ENCODE measurements around the gene TMEM80. TPM values are rescaled to one million over a fixed set of nuclear protein-coding genes. Genes with fewer than 3 reads are reported as not detected.

The TMEM80 gene
- total and polyA plus RNA-seq, 4 donors: 5.1 to 12.4 (median 8.2) TPM

- Histone ChIP-seq H3K36me3 (ENCODE audit: control insufficient read depth in 4 of 4, insufficient read depth in 3 of 4, low read depth in 1 of 4, low read length in 3 of 4) (peaks cover 0 to 2% (median 0%) of the 10 kb centered on the region in 4 donors), H3K9ac (ENCODE audit: low read depth in 1 of 2, low read length in 2 of 2) (no peak overlapping the region), H3K27me3 (ENCODE audit: control insufficient read depth in 4 of 4, insufficient read depth in 4 of 4, low read length in 3 of 4) (no peaks in the 10 kb centered on the region), H3K27ac (ENCODE audit: low read depth in 1 of 2, low read length in 2 of 2) (peak overlapping the region; percentile 17 to 96), H3K4me1 (ENCODE audit: control insufficient read depth in 4 of 4, insufficient read depth in 4 of 4, low read length in 3 of 4) (peaks cover 24 to 74% (median 55%) of the 10 kb centered on the region in 4 donors), H3K9me3 (ENCODE audit: control insufficient read depth in 4 of 4, low read length in 3 of 4) (no peaks in the 10 kb centered on the region), H3K4me3 (ENCODE audit: low read depth in 1 of 3, low read length in 3 of 3) (no peak overlapping the region)
- WGBS: 67% methylated on average over 7 of the region's 7 CpGs
- TF ChIP-seq CTCF (IDR thresholded peaks at IDR 0.05; ENCODE audit: low read depth, low read length, missing input control) (no peak), GABPA (IDR thresholded peaks at IDR 0.05 in 1 of 2, conservative IDR thresholded peaks at IDR 0.05 in 1 of 2) (no peak), REST (IDR thresholded peaks at IDR 0.05) (no peak), ATF3 (IDR thresholded peaks at IDR 0.05) (no peak), RXRA (IDR thresholded peaks at IDR 0.05) (no peak), NR2F2 (IDR thresholded peaks at IDR 0.05) (no peak), JUND (IDR thresholded peaks at IDR 0.05) (no peak), RAD21 (IDR thresholded peaks at IDR 0.05) (no peak), FOXA2 (IDR thresholded peaks at IDR 0.05) (no peak), EGR1 (IDR thresholded peaks at IDR 0.05; ENCODE audit: low read depth in 2 of 2) (no peak), HNF4A (conservative IDR thresholded peaks at IDR 0.05) (no peak), SP1 (IDR thresholded peaks at IDR 0.05) (no peak), MAX (IDR thresholded peaks at IDR 0.05) (no peak), YY1 (IDR thresholded peaks at IDR 0.05) (no peak), TAF1 (conservative IDR thresholded peaks at IDR 0.05) (no peak), FOXA1 (IDR thresholded peaks at IDR 0.05) (no peak), ZBTB33 (IDR thresholded peaks at IDR 0.05) (no peak), HNF4G (IDR thresholded peaks at IDR 0.05) (no peak)
- DNase-seq (ENCODE audit: low spot score): no peak
These were observed 12.9 kb downstream of the TMEM80 start for GRCh38 chr11:708511-708910.

Measured in liver (tissue), 9 donors.